GM21367 (cell line): ENCODE data around the gene MRM2.

Experiments
- ATAC-seq: cut with Tn5 transposase; IDR thresholded peaks from one replicate; pipeline ENCODE4 v1.9.1; 2021; ENCODE audit not compliant: unreplicated experiment

The MRM2 gene

GRCh38 chr7:2209146-2209960 is 32.7 kb downstream of the MRM2 start:
- ATAC-seq, result no peak

GRCh38 chr7:2208712-2209111 is 33.3 kb downstream of the MRM2 start:
- no peak for ATAC-seq

- ATAC-seq, result no peak
Measured at GRCh38 chr7:2205036-2205780, 36.8 kb downstream of the MRM2 start.

GRCh38 chr7:2204446-2204845 is 37.6 kb downstream of the MRM2 start:
- ATAC-seq, result no peak

- ATAC-seq, result peak; percentile 51
Measured at GRCh38 chr7:2203766-2204300, 38.2 kb downstream of the MRM2 start.

- no peak for ATAC-seq
Measured at GRCh38 chr7:2202901-2203765, 38.9 kb downstream of the MRM2 start.

GRCh38 chr7:2202361-2202761 is 39.6 kb downstream of the MRM2 start:
- ATAC-seq, result no peak

- ATAC-seq, result no peak
Measured at GRCh38 chr7:2201686-2202360, 40.2 kb downstream of the MRM2 start.

GRCh38 chr7:2201128-2201527 is 40.9 kb downstream of the MRM2 start:
- ATAC-seq, result no peak

- no peak for ATAC-seq
Measured at GRCh38 chr7:2200584-2200980, 41.4 kb downstream of the MRM2 start.

GRCh38 chr7:2199956-2200583 is 41.9 kb downstream of the MRM2 start:
- no peak for ATAC-seq

- ATAC-seq, result no peak
Measured at GRCh38 chr7:2199528-2199927, 42.5 kb downstream of the MRM2 start.

GRCh38 chr7:2198760-2199159 is 43.2 kb downstream of the MRM2 start:
- ATAC-seq, result no peak

GRCh38 chr7:2198206-2198605 is 43.8 kb downstream of the MRM2 start:
- ATAC-seq, result no peak

GRCh38 chr7:2197436-2198155 is 44.4 kb downstream of the MRM2 start:
- no peak for ATAC-seq

- no peak for ATAC-seq
Measured at GRCh38 chr7:2196381-2197378, 45.3 kb downstream of the MRM2 start.

- ATAC-seq, result no peak
Measured at GRCh38 chr7:2195400-2196246, 46.4 kb downstream of the MRM2 start.
